ENCODE results near the gene TCL1B.
"Not testable (repeated sequence)": the region's sequence is repeated elsewhere in the genome, so short reads cannot be mapped to it uniquely, and the experiment has no call there.

The TCL1B gene

DNA sequence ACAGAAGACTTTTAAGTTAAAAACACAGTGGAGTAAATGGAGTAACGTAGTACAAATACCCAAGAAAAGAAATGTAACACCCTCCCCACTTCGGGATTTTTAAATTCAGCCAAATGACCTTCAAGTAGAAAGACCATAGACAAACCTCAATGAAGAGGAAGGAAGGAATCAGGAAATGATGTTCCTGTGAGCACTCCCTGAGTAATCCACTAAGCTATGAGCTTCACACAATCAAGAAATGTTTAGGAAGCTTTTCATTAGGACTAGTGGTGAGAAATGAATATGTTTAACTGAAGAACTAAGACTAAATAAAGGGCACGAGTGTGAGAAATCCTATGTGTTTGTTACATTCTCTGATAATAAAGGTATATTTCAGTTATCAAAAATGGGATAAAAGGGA, 17.6 kb downstream of the TCL1B start:
- no peak for DNase-seq

DNA sequence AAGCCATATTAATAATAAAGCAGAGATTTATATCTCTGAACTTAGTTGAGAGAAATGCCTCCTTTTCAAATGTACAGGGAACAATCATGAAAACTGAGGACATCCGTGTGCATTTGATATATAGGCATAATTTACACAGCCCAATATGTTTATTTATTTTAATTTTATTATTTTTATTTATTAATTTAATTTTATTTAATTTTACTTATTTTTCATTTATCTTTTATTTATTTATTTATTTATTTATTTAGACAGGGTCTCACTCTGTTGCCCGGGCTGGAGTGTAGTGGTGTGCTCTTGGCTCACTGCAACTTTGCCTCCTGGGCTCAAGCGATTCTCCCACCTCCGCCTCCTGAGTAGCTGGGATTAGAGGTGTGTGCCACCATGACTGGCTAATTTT, 19.3 kb downstream of the TCL1B start:
- no peak for DNase-seq

DNA sequence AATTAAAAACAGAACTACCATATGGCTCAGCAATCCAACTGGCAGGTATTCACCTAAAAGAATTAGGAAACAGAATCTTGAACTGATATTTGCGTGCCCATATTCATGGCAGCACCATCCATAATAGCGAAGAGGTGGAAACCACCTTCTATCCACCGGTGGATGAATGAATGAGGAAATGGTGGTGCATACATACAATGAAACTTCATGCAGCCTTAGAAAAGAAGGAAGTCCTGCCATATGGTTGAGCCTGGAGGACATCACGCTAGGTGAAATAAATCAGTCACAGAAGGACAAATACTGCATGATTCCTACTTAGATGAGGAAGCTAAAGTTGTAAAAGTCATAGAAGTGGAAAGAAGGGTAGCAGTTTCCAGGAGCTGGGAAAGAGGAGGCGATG, 21.1 kb downstream of the TCL1B start:
- DNase-seq: no peak

DNA sequence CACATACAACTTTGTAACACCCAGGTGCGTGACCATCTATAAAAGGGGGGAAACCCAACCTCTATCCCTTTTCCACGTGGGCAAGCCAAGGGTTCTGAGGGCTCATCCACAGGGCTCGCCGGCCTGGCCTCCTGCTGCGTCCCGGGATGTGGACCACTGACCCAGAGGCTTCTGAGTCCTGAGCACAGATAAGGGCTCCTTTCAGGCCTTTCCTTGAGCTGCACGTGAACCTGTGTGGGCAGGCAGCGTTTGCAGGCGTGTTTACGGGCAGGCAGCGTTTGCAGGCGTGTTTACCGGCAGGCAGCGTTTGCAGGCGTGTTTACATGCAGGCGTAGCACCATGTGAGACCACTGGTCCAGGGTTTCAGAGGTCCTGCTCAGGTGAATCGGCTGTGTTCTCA, 23.9 kb downstream of the TCL1B start:
- DNase-seq: no peak

DNA sequence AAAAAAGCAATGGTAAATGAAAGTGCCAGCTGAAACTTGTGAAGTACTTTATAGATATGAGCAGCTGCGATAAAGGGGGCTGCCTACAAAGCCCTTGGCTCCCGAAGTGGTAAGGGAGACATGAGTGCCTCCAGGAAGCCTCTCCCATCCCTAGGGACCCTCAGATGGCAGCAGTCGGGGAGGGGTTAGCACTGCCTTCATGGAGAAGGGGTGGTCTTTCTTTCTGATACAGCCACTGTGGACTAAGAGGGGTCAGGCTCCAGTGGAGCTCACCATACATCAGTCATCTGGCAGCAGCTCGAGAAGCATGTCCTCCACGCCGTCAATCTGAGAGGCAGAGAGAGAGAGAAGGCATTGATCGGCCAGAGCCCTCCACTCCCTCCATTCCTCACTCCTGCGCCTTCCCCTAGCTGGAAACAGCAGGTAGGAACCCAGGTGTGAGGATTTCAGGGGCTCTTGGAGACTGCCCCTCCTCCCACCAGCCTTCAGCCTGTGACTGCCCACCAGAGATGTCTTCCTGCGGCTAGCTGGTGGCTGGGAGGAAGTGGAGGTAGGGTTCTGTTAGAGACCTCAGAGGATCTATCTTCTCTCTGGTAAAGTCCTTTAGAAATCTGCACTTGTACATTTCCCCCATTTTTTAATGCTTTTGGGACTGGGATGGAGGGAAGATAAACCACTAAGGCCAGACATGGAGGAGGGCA, 25.4 kb downstream of the TCL1B start:
- no peak for DNase-seq

DNA sequence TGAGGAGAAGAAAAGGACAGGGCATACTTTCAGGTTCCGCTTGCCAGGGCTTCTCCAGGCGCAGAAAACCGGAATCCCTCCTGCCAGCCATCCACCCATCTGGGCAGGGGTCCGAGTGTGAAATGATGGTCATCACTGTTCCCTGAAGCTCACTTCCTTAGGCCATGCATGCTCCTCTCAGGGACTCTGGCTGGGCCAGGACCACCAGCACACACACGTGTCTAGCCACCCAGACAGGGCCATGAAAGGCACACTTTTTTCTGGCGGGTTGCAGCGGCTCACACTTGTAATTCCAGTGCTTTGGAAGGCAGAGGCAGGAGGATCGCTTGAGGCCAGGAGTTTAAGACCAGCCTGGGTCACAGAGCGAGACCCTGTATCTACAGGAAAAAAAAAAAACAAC, 26.2 kb downstream of the TCL1B start:
- no peak for DNase-seq

DNA sequence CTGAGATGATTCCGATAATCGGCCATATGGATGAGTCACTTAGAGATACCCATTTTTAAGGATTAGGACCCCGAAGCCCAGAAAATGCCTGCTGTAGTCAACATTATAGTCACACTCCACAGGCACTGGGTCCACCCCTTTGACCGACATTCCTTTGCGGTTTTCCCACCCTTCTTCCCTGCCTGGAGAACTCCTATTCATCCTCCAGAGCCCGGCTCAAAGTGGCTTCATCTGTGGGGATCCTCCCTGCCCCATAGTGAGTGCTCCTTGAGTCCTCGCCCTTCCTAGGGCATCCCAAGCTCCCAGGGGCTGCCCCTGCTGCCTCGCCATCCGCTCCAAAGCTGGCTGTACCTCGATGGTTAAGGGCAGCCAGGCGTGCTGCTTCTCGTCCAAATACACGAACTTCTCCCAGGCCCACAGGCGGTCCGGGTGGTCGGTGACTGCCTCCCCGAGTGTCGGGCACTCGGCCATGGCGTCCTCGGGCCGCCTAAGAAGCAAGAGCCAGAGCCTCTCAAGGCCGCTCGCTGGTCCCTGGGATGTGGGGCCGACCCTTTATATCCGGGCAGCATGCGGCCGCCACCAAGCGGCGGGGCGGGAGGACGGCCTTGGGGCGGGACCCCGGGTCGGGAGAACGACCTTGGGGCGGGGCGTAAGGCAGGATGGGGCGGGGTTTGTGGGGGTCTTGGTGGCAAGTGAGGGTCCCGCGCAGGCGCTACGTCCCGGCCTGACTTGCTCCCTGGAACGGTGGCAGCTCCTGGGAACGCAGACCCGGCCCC, 27.6 kb downstream of the TCL1B start, which contains the start of gene TCL1A:
Gene TCL1A, minus strand, starts transcription at position 530 of the 776 bp plus-strand sequence. Its CDS starts 59 bp downstream, at position 471.
- DNase-seq: no peak

DNA sequence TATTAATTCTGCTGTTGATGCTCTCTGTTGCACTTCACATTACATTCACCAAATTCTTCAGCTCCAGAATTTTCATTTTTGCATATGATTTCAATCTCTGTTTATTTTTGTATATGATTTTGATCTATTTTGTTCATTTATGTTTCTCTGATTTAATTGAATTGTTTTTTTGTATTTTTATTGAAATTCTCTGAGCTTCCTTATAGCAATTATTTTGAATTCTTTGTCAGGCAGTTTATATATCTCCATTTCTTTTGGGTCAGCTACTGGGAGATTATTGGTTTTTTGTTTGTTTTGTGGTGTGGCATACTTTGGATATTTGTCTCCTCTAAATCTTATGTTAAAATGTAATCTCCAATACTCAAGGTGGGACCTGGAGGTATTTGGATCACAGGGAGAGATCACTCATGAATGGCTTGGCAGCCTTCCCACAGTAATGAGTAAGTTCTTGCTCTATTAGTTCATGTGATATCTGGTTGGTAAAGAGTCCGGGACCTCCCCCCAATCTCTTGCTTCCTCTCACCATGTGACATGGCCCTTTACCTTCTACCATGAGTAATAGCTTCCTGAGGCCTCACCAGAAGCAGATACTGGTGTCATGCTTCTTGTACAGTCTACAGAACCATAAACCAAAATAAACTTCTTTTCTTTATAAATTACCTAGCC, 36.4 kb downstream of the TCL1B start:
- no peak for DNase-seq

DNA sequence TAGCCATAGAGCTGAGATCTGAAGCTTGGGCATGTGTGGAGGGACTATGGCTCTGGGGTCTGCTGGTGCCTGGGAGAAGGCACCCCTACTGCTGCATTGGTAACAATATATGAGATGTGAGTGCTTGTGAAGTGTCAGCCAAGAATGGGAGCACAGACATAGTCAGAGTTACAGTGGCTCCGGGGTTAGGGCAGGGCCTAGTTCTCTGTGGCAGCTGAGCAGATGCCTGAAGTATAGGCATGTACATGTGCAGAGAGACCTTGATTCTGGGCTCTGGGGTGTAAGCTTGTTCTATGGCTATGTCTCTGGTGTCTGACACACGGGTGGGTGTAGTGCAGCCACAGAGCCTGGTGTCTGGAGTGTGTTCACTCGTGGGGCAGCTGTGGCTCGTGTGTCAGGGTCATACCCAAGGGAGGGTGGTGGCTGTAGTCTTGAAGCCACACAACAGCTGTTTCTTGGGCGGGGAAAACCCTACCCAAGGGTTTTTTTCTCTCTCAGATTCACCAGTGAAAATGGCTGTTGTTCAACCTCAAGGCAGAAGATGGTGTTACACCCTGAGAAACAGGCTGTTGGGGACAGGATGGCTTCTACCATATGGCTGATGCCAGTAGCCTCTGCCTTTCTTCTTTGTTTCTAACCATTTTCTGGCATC, 39.6 kb downstream of the TCL1B start:
- DNase-seq: no peak

DNA sequence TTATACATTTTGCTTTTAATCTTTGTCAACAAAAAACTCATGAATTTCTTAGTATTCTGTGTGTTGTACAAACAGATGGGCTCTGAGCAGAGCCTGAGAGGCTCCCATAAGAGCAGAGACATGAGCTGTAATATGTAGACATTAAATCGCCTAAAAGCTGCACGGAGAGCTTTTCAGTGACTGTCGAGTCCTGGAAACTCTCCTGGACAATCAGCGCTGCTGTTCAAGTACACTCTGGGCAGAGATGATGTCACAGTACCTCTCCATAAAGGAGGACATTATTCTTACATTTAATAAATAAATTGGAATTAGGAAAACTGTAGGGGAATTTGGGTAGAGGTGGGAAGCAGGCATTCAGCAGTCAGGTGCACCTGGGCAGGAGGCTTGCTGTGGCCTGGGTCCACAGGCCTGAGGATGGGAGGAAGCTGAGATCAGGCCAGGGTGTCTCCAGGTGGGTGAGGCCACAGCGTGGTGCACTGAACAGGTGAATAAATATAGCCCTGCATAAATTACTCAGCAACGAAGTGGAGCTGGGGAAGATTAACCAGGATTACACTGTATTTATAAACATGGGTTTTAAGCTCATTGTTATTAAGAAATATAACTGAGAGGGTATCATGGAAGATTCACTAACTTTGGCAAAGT, 41.0 kb downstream of the TCL1B start:
- no peak for DNase-seq

DNA sequence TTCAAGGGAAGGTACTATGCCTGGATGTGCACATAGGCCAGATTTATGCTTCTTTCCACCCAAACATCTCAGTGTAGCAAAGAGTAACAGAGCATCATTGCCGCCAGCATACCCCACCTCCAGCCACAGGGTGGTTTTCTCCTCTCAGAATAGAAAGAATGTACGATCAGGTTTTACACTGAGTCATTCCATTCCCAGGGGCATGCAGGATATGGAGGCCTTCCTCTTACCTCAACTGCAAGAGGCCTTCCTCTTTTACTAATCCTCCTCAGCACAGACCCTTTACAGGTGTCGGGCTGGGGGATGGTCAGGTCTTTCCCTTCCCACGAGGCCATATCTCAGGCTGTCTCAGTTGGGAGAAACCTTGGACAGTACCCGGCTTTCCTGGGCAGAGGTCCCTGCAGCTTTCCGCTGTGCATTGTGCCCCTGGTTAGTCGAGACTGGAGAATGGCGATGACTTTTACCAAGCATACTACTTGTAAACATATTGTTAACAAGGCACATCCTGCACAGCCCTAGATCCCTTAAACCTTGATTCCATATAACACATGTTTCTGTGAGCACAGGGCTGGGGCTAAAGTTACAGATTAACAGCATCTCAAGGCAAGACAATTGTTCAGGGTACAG, 43.3 kb downstream of the TCL1B start:
- not testable (repeated sequence) for DNase-seq

DNA sequence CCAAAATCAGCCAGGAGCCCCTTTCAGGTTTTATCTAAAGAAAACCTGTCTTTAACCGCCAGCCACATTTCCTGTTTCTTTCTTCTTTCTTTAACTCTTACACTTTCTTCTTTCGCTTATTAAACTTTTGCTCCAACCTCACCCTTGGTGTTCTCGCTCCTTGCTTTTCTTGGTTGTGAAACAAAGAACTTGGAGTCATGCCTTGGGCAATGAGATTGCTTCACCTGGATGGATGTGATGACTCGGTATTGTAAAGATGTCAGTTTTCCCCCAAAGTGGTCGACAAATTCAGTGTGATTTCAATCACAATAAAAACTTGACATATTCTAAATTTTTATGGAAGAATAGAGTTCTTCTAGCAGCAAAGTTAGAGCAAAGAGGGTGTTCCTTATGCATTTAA, 43.9 kb downstream of the TCL1B start:
- DNase-seq: no peak

DNA sequence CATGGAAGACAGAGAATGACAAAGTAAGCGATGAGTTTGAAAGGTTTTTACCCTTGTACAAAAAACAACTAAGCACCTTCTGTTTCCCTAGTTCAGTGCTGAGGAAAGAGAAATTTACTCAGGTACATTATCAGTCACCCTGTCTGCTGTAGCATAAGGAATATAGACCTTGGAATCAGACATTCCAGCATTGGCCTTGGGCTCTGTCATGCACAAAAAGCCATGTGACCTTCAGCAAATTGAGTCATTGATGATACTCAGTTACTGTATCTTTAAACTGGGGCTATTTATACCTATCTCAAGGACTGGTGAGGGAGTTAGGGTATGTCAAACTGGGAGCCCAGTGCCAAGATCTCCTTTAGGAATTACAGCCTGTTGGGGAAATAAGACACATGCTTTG, 47.0 kb downstream of the TCL1B start:
- DNase-seq: no peak

DNA sequence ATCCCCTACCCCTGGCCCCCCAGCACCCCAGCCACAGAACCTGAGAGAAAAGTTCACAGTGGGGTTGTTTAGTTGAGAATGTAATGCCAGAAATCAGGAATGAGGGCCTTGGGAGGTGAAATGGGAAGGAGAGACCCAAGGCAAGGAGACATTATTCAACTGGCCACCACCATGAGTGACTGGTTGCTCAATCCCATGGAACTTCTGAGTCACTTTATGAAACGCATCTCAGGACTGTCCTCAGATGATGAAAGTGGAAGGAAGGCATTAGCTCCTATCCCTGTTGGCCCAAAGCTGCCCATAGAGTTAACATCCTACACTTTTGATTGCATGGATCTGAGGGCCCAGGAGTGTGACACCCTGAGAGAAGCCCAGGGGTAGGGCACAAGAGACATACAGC, 53.1 kb downstream of the TCL1B start:
- DNase-seq: no peak

DNA sequence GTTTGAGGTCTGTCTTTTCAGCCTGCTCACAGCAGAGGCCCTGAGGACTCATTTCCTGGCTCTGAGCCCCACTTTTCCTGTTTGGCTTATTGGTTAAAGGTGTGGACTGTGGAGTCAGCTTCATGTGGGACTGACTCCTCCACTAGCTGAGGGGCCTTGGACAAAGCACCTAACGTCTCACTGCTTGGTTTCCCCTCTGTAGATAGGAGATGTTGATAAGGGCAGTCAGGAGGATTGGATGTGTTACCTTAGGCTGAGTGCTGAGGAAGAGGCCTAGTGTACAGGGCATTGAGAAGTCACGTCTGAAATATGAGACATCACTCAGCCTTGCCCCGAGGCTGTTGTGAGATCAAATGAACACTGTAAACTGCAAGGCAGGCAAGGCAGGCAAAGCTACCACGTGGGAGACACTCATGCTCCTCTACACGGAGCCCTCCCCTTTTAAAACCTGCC, 54.8 kb downstream of the TCL1B start:
- DNase-seq: no peak

DNA sequence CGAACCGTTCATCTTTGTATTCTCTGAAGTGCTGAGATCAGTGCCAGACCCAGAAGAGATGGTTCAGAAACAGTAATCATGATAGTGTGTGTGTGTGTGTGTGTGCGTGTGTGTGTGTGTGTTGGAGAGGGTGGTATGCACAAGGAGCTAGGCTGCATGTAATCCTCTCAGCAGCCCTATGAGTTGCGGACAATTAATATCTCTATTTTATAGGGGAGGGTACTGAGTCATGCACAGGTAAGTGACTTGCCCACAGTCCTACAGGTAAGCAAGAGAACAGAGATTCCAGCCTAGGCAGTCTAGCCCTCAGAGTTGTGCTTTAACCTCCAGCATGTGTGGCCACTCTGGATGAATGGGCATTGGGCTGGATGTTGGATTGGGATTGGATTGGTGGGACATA, 55.6 kb downstream of the TCL1B start:
- DNase-seq: no peak

All from C1 segment of cervical spinal cord (tissue), 14 donors.